Mesenteric fat pad (tissue), 1 donor: ENCODE data around the gene SLC27A4. TPM values are rescaled to one million over a fixed set of nuclear protein-coding genes. Genes with fewer than 3 reads are reported as not detected.

ENCODE experiments used
- DNase-seq: peaks from one replicate; pipeline ENCODE4 v3.0.0-alpha.2; 2020; ENCODE audit warnings: low spot score
- long read RNA-seq: library from polyadenylated mRNA; unstranded; transcript quantifications from one replicate; pipeline ENCODE4 v2.0.0, GENCODE V29; 2020
- total RNA-seq: library from RNA; stranded (reverse); fragmentation: NEBNext Ultra II Directional; extraction: Animal tissue kit (Norgen Biotek cat#: 25700); gene quantifications from one replicate; pipeline ENCODE4 v1.2.1, GENCODE V29; 2021
- donor health status: DM: yes; HTN: yes; CAD: no.

SLC27A4 gene
- total RNA-seq = 27.9 TPM
- long read RNA-seq, transcript SLC27A4-201 (13 exons, 3,028 nt) = major isoform, 17 of 52 reads
- long read RNA-seq, partial matches to known transcripts = 26 of 52 reads
- long read RNA-seq, other reads (novel, unspliced or antisense) = 9 of 52 reads

GRCh38 chr9:128339761-128340690 is at the start of gene SLC27A4:
Gene SLC27A4 (plus strand): TSS chr9:128340527. CDS start chr9:128343133, 2,606 bp downstream.
- DNase-seq = peak; percentile 91

- DNase-seq = no peak
Measured at GRCh38 chr9:128292009-128292408, 48.3 kb upstream of the SLC27A4 start.

GRCh38 chr9:128293091-128293490 is 47.2 kb upstream of the SLC27A4 start:
- DNase-seq = no peak

DNA sequence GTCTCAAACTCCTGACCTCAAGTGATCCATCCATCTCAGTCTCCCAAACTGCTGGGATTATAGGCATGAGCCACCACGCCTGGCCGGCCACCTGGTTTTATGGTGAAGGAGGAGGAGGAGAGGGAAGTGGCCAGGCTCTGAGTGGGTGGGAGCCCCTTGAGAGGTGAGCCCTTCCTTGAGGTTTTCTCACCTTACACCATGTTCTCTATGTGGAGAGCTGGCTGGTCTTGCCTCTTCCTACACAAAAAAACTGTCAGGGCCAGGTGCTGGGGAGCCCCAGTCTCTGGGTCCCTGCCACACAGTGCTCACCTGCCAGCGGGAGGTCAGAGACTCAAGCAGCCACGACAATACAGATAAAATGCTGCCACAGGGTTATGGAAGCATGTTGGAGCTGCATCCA is 46.2 kb upstream of the SLC27A4 start:
- no peak for DNase-seq

DNA sequence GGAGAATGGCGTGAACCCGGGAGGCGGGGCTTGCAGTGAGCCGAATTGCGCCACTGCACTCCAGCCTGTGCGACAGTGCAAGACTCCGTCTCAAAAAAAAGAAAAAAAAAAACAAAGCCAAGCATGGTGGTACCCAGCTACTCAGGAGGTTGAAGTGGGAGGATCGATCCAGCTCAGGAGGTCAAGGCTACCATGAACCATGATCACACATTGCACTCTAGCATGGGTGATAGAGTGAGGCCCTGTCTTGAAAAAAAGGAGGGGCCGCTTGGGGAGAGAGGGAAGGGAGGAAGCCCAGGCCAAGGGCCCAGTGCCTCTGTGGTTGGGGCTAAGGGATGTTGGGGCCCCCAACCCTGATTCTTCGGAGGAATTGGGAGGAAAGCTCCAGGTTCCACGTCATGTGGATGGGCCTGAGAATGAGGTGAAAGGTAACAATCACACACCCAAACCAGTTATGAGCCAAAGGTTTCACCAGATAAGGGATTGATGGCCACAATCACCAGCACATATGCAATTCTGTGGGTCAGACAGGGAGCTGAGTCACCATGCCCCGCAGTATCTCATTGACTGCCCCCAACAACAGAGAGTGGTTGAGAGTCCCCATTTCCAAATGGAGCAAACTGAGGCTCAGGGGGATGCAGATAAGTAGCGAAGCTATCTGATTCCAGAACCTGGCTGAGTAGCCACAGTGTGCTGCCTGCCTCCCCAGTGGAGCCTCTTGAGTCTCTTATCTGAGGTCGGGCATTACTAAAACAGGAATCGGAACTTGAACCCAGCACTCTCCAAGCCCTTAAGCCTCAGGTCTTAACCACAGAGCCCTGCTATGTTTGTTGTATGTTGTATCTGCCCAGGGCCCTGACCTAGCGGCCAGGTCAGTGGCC is 43.7 kb upstream of the SLC27A4 start:
- no peak for DNase-seq

GRCh38 chr9:128297221-128297773 is 43.0 kb upstream of the SLC27A4 start:
- no peak for DNase-seq

GRCh38 chr9:128298535-128299482 is 41.5 kb upstream of the SLC27A4 start:
- no peak for DNase-seq

- DNase-seq = no peak
Measured at GRCh38 chr9:128304136-128304970, 36.0 kb upstream of the SLC27A4 start.

- no peak for DNase-seq
Measured at GRCh38 chr9:128304971-128305288, 35.4 kb upstream of the SLC27A4 start.

DNA sequence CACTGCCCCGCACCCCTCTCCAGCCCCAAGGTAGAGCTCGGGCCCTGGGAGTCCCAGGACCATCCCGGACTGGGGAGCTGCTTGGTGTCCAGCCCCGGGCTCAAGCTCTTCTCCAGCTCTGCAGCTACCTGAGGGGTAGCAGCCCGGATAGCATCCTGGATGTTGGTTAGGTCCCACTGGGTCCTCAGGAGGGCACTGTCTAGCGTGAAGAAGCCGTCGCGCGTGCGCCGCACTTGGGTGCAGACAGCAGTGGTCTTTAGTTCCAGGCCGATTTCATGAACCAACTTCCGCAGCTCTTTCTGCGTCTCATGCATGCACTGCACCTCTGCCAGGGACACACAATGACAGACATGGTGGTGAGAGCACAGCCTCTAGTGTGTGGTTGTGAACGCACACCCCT is 30.8 kb upstream of the SLC27A4 start:
- no peak for DNase-seq

GRCh38 chr9:128310461-128310860 is 29.9 kb upstream of the SLC27A4 start:
- no peak for DNase-seq

DNA sequence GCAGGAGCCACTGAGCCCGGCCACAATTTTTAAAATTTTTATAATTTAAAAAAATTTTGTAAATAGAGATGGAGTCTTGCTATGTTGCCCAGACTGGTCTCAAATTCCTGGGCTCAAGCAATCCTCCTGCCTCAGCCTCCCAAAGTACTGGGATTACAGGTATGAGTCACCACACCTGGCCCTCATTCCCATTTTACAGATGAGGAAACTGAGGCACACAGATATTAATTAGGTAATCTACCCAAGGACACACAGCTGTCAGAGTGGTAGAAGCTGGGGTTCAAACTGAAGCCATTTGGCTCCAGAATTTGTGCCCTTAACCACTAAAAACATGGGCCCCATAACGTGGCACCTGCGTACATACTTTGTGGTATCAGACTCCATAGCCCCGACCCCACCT is 25.6 kb upstream of the SLC27A4 start:
- no peak for DNase-seq

GRCh38 chr9:128316421-128316820 is 23.9 kb upstream of the SLC27A4 start:
- DNase-seq = no peak

DNA sequence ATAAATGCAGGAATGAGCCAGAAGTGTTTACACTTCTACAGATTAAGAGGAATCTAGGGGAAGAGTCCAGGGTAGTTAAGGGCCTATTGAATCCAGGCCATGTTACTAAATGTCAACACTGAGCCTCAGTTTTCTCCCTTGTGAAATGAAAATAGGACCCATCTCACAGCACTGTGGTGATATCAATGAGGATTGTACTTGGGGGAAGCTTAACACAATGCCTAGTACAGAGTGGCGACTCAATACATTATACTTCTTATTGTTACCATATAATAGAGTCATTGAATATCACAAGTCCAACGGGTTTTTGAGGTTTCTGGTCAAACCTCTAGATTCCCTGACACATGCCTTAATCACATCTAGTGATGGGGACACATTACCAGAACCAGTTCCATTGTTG is 22.7 kb upstream of the SLC27A4 start:
- no peak for DNase-seq

DNA sequence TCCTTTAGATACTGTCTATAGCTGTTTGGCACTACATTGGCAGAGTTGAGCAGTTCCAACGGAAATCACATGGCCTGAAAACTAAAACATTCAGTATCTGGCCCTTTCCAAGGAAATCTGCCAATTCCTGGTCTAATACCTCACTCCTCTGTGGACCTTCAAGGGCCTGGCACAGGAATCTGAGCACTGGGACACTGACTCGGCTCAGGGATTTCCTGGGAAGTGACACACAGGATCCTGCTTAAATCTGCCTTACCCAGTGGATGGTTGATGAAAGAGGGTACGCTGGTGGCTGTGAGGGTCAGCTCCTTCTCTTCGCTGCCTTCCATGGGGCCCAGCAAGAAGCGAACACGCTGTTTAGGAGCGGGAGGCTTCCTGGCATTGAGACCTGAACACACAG is 19.0 kb upstream of the SLC27A4 start:
- no peak for DNase-seq

DNA sequence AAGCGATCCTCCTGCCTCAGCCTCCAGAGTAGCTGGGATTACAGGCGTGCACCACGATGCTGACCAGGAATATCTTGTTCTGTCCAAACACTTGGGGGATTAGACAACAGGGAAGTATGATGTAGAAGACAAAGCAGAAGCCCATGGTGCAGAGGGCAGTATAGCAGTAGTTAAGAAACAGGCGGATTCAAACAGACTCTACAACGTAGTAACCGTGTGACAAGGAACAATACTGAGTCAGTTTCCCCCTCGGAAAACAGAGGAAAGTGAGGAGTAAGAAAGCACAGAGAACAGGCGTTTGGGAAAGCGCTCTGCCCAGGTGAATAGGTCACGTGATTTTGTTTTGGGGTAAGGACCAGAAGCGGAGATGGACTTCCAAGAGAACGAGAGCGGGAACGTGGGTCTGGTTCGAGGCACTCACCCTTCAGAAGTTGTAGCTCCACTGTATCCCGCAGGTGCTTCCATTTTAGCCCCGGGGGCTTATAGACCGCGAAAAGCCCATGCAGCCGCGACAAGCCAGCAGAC is 18.4 kb upstream of the SLC27A4 start:
- DNase-seq = no peak

GRCh38 chr9:128322404-128323211 is 17.7 kb upstream of the SLC27A4 start, which contains the start of the genes COQ4 and TRUB2:
Gene COQ4 (plus strand): TSS chr9:128322839. CDS start chr9:128322859, 20 bp downstream.
Gene TRUB2 (minus strand): TSS chr9:128322447. CDS start chr9:128322408, 39 bp downstream.
- DNase-seq = peak; percentile 96

GRCh38 chr9:128323212-128323730 is 17.1 kb upstream of the SLC27A4 start:
- DNase-seq = no peak
